Activated CD8-positive, alpha-beta T cell treated with anti-CD3 and anti-CD28 coated beads for 36 hours (primary cell): Measurements from ENCODE around the gene KRT2. TPM values are rescaled to one million over a fixed set of nuclear protein-coding genes. Genes with fewer than 3 reads are reported as not detected.

ENCODE experiments used
- ATAC-seq: fragments of 200-7000 bp; cut with Tn5 transposase; one replicate; pipeline ENCODE4 v1.10.0; 2021; ENCODE audit warnings: mild to moderate bottlenecking, moderate library complexity
- CTCF ChIA-PET: fragments of 350-600 bp; sonication (Branson Sonifier 250); formaldehyde crosslinking; loops from one replicate; lab custom pipeline; 2021; ENCODE audit warnings: antibody characterized with exemption; lab: Charles Lee
- POLR2A ChIA-PET: fragments of 350-600 bp; sonication (Branson Sonifier 250); formaldehyde crosslinking; loops from one replicate; lab custom pipeline; 2021; ENCODE audit warnings: antibody characterized with exemption; lab: Charles Lee
- DNase-seq: peaks from one replicate; pipeline ENCODE4 v3.0.0-alpha.2; 2020
- H3K27ac Mint-ChIP-seq: one replicate; pipeline ENCODE4 v1.8.0; 2021; ENCODE audit warnings: mild to moderate bottlenecking, mixed read lengths
- H3K27me3 Mint-ChIP-seq: one replicate; pipeline ENCODE4 v1.8.0; 2021; ENCODE audit warnings: mixed read lengths
- H3K36me3 Mint-ChIP-seq: one replicate; pipeline ENCODE4 v1.8.0; 2021; ENCODE audit warnings: low read depth, mixed read lengths
- H3K4me1 Mint-ChIP-seq: one replicate; pipeline ENCODE4 v1.8.0; 2021; ENCODE audit warnings: low read depth, mixed read lengths
- H3K4me3 Mint-ChIP-seq: one replicate; pipeline ENCODE4 v1.8.0; 2021; ENCODE audit warnings: mild to moderate bottlenecking, moderate library complexity, mixed read lengths
- H3K9me3 Mint-ChIP-seq: one replicate; pipeline ENCODE4 v1.8.0; 2021; ENCODE audit warnings: mixed read lengths
- intact Hi-C: fragments of 100-400 bp; cut with micrococcal nuclease; formaldehyde crosslinking; loops from one replicate; pipeline ENCODE4 v1.10.0; 2022
- total RNA-seq, 2 experiments: library from RNA; stranded (reverse); gene quantifications; one replicate each; pipeline ENCODE4 v1.2.3, GENCODE V29; 2021
- TF ChIP-seq, protein P1 (sequence below): fragments of 200-600 bp; IDR thresholded peaks from one replicate; pipeline ENCODE4 v1.8.0; 2022; ENCODE audit warnings: antibody characterized with exemption, mild to moderate bottlenecking

The KRT2 gene
- total RNA-seq, 2 experiments from 2014 or later = not detected

DNA sequence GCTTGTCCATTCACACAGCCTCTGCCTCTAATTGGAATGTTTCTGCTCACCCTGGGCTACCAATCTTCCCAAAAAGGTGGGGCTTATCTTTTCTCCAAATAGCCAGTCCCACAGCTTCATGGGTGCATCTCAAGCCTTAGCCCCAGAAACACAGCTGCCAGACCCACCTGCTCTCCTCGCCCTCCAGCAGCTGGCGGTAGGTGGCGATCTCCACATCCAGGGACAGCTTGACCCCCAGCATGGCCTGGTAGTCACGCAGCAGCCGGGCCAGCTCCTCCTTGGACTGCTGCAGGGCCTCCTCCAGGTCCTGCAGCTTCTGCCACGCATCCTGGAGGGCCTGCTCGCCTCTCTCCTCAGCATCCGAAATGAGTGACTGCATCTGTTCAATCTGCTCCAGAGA, 40.2 kb upstream of the KRT2 start:
- no peak overlapping the region for H3K27ac Mint-ChIP-seq
- ChIA-PET POLR2A (interaction anchor here (1.1 kb wide), 1 partner anchor 22 kb away, joined by 3 read pairs; no protein-coding TSS in a partner anchor), CTCF (interaction anchor here (1.1 to 1.6 kb wide), 2 partner anchors 187 to 188 kb away, joined by 3 to 5 read pairs; no protein-coding TSS in a partner anchor)
- TF ChIP-seq, protein P1, sequence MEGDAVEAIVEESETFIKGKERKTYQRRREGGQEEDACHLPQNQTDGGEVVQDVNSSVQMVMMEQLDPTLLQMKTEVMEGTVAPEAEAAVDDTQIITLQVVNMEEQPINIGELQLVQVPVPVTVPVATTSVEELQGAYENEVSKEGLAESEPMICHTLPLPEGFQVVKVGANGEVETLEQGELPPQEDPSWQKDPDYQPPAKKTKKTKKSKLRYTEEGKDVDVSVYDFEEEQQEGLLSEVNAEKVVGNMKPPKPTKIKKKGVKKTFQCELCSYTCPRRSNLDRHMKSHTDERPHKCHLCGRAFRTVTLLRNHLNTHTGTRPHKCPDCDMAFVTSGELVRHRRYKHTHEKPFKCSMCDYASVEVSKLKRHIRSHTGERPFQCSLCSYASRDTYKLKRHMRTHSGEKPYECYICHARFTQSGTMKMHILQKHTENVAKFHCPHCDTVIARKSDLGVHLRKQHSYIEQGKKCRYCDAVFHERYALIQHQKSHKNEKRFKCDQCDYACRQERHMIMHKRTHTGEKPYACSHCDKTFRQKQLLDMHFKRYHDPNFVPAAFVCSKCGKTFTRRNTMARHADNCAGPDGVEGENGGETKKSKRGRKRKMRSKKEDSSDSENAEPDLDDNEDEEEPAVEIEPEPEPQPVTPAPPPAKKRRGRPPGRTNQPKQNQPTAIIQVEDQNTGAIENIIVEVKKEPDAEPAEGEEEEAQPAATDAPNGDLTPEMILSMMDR = no peak
- peaks cover 18% of the 10 kb centered on the region for H3K4me1 Mint-ChIP-seq
- ATAC-seq (no peak), DNase-seq (no peak)
- no peak overlapping the region for H3K4me3 Mint-ChIP-seq
- intact Hi-C loops = no loop called here
- H3K9me3 Mint-ChIP-seq = no peaks in the 10 kb centered on the region
- no peaks in the 10 kb centered on the region for H3K27me3 Mint-ChIP-seq
- H3K36me3 Mint-ChIP-seq = no peaks in the 10 kb centered on the region

- intact Hi-C loops = no loop called here
- CTCF ChIA-PET = interaction anchor here (1.1 to 2.4 kb wide), 3 partner anchors 179 to 189 kb away, joined by 3 to 6 read pairs (median 5); no protein-coding TSS in a partner anchor
These were observed 39.8 kb upstream of the KRT2 start for GRCh38 chr12:52691841-52692150.

GRCh38 chr12:52691076-52691840, 39.2 kb upstream of the KRT2 start:
- intact Hi-C loops = no loop called here
- H3K36me3 Mint-ChIP-seq = no peaks in the 10 kb centered on the region
- no peaks in the 10 kb centered on the region for H3K9me3 Mint-ChIP-seq
- CTCF ChIA-PET = interaction anchor here (1.1 to 2.4 kb wide), 5 partner anchors 11 to 189 kb away, joined by 3 to 6 read pairs (median 5); partner anchors contain the start of gene KRT1
- peaks cover 18% of the 10 kb centered on the region for H3K4me1 Mint-ChIP-seq
- DNase-seq (peak; percentile 57), ATAC-seq (peak; percentile 78)
- H3K27ac Mint-ChIP-seq = no peak overlapping the region
- TF ChIP-seq, protein P1 = no peak
- peak overlapping the region; percentile 67 for H3K4me3 Mint-ChIP-seq
- POLR2A ChIA-PET = interaction anchor here (0.5 to 1.4 kb wide), 4 partner anchors 11 to 185 kb away, joined by 3 read pairs; partner anchors contain the start of gene KRT1
- no peaks in the 10 kb centered on the region for H3K27me3 Mint-ChIP-seq

More at GRCh38 chr12:52691841-52692150, 39.8 kb upstream of the KRT2 start:
- H3K4me1 Mint-ChIP-seq = peaks cover 18% of the 10 kb centered on the region
- ATAC-seq (no peak), DNase-seq (no peak)
- H3K4me3 Mint-ChIP-seq = no peak overlapping the region
- no peaks in the 10 kb centered on the region for H3K27me3 Mint-ChIP-seq
- no peaks in the 10 kb centered on the region for H3K9me3 Mint-ChIP-seq
- no peaks in the 10 kb centered on the region for H3K36me3 Mint-ChIP-seq
- H3K27ac Mint-ChIP-seq = no peak overlapping the region
- POLR2A ChIA-PET = interaction anchor here (1.1 to 1.3 kb wide), 2 partner anchors 12 to 23 kb away, joined by 3 read pairs; partner anchors contain the start of gene KRT1
- TF ChIP-seq, protein P1 = no peak

- DNase-seq (no peak), ATAC-seq (no peak)
- H3K4me1 Mint-ChIP-seq = peaks cover 18% of the 10 kb centered on the region
- H3K27ac Mint-ChIP-seq = peak overlapping the region; percentile 22
- peak overlapping the region; percentile 67 for H3K4me3 Mint-ChIP-seq
- no peaks in the 10 kb centered on the region for H3K9me3 Mint-ChIP-seq
- H3K36me3 Mint-ChIP-seq = no peaks in the 10 kb centered on the region
- TF ChIP-seq, protein P1 = no peak
- intact Hi-C loops = no loop called here
- ChIA-PET POLR2A (interaction anchor here (0.5 to 1.4 kb wide), 3 partner anchors 10 to 185 kb away, joined by 3 read pairs; partner anchors contain the start of gene KRT1), CTCF (interaction anchor here (1.0 to 2.4 kb wide), 5 partner anchors 10 to 290 kb away, joined by 3 to 6 read pairs (median 6); partner anchors contain the start of gene KRT1)
- no peaks in the 10 kb centered on the region for H3K27me3 Mint-ChIP-seq
These were observed 38.5 kb upstream of the KRT2 start for GRCh38 chr12:52690351-52691075.
